DMS114 treated with DMSO at 0.1 percent for 48 hours (cell line): Measurements from ENCODE around the gene PELI2.
"Not testable (repeated sequence)": the region's sequence is repeated elsewhere in the genome, so short reads cannot be mapped to it uniquely, and the experiment has no call there.

Source experiments
- DNase-seq: peaks from one replicate; lab custom pipeline; 2025; ENCODE audit not compliant: unreplicated experiment; lab: John Stamatoyannopoulos, UW

Gene PELI2

DNA sequence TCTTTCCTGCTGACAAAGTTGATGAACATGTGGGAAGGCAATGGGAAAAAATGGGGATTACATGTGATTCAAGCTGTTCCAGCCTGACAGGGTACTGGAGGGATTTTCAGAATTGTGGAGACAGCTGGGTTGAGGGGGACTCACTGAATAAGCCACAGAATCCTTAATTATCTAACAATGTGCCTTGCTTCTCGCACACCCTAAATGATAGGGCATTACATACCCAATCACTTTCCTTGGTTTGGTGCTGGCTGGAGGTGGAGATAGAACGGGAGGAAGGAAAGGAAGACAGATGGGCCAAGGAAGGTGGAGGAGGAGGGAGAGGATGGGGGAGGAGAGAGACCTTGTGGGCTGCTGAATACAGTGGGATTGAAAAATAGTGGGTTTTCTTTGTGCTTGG, 20.7 kb downstream of the PELI2 start:
- no peak for DNase-seq

- DNase-seq, result no peak
Measured at GRCh38 chr14:56142314-56142713, 24.1 kb downstream of the PELI2 start.

- DNase-seq, result no peak
Measured at GRCh38 chr14:56143025-56143424, 24.8 kb downstream of the PELI2 start.

DNA sequence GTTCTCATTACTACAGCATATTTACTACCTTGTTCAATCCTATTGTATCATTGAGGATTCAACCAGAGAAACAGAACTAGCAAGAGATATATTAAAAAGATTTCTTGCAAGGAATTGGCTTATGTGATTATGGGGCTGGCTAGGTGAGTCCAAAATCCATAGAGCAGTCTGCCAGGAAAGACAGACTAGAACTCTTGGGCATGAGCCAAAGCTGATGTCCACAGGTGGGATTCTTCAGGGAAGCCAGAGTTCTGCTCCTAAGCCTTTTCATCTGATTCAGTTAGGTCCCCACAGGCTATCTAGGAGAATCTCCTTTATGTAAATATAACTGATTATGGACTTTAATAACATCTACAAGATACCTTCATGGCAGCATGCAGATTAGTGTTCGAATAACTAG, 26.0 kb downstream of the PELI2 start:
- no peak for DNase-seq

GRCh38 chr14:56145181-56145769, 27.1 kb downstream of the PELI2 start:
- DNase-seq, result no peak

GRCh38 chr14:56145965-56146364, 27.8 kb downstream of the PELI2 start:
- no peak for DNase-seq

DNA sequence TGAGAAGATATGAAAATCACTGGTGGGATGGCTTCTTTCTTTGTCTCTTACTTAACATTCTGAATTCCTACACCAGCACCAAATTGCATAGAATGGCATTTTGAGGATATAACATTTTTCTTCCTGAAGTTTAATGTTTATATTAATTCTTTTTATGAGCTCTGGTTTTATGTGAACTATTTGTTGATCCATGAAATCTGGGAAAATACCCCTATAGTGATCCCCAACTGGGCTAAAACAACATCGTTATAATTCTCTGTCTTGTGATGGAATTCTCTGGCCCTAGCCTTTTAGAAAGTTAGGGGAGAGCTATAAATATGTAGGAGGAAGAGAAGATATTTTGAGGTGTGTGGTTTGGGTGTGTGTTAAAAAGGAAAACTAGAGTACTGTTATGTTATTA, 29.2 kb downstream of the PELI2 start:
- DNase-seq, result no peak

- no peak for DNase-seq
Measured at GRCh38 chr14:56147986-56148901, 30.0 kb downstream of the PELI2 start.

DNA sequence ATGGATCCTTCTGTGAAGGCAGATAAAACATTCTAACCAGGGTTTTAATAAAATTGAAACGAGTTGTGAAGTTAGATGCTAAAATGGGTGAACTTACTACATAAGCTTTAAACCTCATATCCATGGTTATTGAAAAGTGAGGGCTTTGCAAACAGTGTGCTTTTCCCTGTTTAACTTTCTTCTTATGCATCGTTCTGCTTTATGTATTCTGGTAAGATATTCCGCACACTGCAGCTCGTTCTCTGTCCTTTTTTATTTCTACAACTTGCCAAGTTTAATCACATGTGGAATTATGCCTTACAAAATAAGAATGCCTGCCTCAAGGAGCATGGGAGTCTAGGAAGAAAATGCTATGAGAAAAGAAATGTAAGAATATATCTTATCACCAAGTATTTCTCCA, 30.9 kb downstream of the PELI2 start:
- no peak for DNase-seq

DNA sequence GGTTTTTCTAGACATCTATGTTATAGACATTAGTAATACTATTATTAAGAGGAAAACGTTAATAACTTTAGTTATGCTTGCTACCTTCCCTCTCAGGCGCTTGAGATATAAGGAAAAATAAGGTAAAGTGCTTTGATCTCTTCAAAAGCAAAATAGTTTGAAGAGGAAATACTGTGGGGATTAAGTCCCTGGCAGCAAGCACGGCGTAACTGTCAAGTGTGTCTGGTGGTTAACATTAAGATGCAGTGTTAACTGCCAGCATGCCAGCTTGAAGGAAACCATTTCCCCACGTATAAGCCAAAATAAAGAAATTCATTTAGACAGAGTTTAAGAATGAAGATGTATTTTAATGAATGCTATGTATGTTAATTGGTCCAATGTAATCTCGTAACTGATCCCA, 31.8 kb downstream of the PELI2 start:
- DNase-seq, result no peak

GRCh38 chr14:56150645-56151345, 32.6 kb downstream of the PELI2 start:
- DNase-seq, result no peak

GRCh38 chr14:56152221-56152620, 34.0 kb downstream of the PELI2 start:
- DNase-seq, result no peak

DNA sequence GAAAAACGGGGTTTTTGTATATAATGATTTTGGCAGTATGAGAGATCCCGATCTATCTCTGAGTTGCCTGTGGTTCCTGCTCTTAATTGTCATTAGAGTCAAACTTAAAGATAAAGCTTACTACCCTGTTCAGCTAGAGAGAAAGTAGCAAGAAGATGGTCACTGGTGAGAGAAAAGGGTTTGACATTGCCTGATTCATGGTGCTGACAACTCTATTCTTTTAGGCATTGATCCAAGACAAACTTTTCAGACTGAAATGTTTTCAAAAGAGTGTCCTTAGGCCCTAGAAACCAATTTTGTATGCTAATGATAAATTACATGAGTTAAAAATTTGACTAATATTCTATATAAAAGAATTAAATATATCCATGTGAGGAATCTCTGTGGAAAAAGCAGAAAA, 35.1 kb downstream of the PELI2 start:
- DNase-seq, result no peak

GRCh38 chr14:56154321-56154720, 36.1 kb downstream of the PELI2 start:
- DNase-seq, result no peak

- no peak for DNase-seq
Measured at GRCh38 chr14:56156096-56156495, 37.9 kb downstream of the PELI2 start.

DNA sequence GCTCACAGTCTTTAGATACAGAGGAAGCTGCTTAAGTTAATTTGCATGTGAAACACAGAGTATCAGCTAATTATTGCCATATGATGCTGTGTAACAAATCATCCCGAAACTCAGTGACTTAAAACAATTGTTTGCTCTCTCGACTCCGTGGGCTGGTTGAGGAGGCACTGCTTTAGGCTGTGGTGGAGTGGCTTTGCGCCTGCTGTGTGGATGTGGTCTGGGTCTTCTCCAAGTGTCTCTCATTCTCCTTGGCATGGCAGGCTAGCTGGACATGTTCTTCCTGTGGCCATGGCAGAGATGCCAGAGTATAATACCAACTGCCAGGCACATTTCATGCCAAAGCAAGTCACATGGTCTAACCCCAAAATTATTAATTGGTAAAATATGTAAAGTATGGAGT, 40.9 kb downstream of the PELI2 start:
- DNase-seq, result no peak

DNA sequence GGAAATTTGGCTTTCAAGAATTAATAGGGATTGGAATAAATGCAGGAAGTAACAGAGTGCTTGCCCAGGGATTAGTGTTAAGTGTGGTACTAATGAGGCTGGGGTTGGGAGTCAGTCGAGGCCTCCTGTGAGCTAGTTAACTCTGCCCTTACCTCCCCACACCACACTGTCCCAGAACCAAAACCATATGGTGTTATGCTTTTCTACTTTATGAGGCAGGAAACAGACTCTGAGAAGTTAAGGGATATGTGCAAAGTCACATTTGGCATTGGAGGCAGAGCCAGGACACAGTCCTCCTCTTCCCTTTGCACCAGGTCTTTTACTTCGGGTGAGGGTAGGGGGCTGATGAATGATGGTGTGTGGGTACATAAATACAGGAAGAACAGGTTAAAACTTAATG, 41.9 kb downstream of the PELI2 start:
- no peak for DNase-seq

DNA sequence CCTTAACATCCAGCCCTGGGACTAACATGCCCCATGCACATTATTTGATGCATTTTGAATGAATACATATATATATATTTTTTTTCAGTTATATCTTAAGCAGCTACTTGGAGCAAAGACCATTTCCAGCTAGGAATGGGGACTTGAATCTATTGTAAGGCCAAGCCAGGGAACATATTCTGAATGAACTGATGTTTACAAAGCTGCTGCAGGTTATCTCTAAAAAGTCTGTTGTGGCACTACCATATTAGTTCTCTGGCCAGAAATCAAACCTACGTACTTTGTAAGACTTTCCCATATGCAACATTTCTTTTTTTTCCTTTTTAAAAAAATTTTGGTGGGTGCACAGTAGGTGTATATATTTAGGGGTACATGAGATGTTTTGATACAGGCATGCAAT, 43.4 kb downstream of the PELI2 start:
- no peak for DNase-seq

- DNase-seq, result no peak
Measured at GRCh38 chr14:56162476-56162875, 44.3 kb downstream of the PELI2 start.

DNA sequence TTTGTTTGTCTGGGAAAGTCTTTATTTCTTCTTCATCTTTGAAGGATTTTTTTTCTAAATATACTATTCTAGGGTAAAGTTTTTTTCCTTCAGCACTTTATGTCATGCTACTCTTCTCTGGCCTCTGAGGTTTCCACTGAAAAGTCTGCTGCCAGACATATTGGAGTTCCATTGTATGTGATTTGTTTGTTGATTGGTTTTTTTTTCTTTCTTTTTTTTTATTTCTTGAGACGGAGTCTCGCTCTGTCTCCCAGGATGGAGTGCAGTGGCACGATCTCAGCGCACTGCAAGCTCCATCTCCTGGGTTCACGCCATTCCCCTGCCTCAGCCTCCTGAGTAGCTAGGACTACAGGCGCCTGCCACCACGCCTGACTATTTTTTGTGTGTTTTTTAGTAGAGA, 48.4 kb downstream of the PELI2 start:
- DNase-seq, result not testable (repeated sequence)

GRCh38 chr14:56168007-56168616, 49.9 kb downstream of the PELI2 start:
- DNase-seq, result no peak

- no peak for DNase-seq
Measured at GRCh38 chr14:56170028-56170427, 51.8 kb downstream of the PELI2 start.
